Stimulated activated naive B cell treated with anti-CD40 and anti-IgM and Interleukin-4, amounts not matched to agents 10 μg/mL and 1 μg/mL and 100 μg/mL, for 72 hours (primary cell): ENCODE measurements around the gene CES3.
"Not testable (repeated sequence)": the region's sequence is repeated elsewhere in the genome, so short reads cannot be mapped to it uniquely, and the experiment has no call there.

Experiments used
- ATAC-seq, 2 donors: fragments of 150-1000 bp; cut with Tn5 transposase; replicated peaks; 2 replicates each; pipeline ENCODE4 v1.10.0; 2021; ENCODE audit warnings: moderate library complexity in 1 of 2
- DNase-seq: peaks from one replicate; pipeline ENCODE4 v3.0.0; 2021
- H3K27ac Mint-ChIP-seq: one replicate; pipeline ENCODE4 v1.8.0; 2022; ENCODE audit warnings: mild to moderate bottlenecking, mixed read lengths
- H3K27me3 Mint-ChIP-seq, 2 donors: one replicate each; pipeline ENCODE4 v1.8.0; 2022; ENCODE audit warnings: mixed read lengths in 2 of 2
- H3K36me3 Mint-ChIP-seq, 2 donors: one replicate each; pipeline ENCODE4 v1.8.0; 2022; ENCODE audit warnings: mixed read lengths in 2 of 2, mild to moderate bottlenecking in 1 of 2
- H3K4me1 Mint-ChIP-seq, 2 donors: one replicate each; pipeline ENCODE4 v1.8.0; 2022; ENCODE audit warnings: mixed read lengths in 2 of 2, mild to moderate bottlenecking in 1 of 2
- H3K4me3 Mint-ChIP-seq, 2 donors: one replicate each; pipeline ENCODE4 v1.8.0; 2022; ENCODE audit warnings: mild to moderate bottlenecking in 2 of 2, mixed read lengths in 2 of 2, moderate library complexity in 1 of 2
- H3K9me3 Mint-ChIP-seq, 2 donors: one replicate each; pipeline ENCODE4 v1.8.0; 2022; ENCODE audit warnings: mixed read lengths in 2 of 2, mild to moderate bottlenecking in 1 of 2

CES3 gene

GRCh38 chr16:66955363-66956153 is 5.5 kb upstream of the CES3 start:
- peaks cover 34 to 50% of the 10 kb centered on the region in 2 donors for H3K27me3 Mint-ChIP-seq
- not testable (repeated sequence) for ATAC-seq, DNase-seq, H3K4me3 Mint-ChIP-seq, H3K27ac Mint-ChIP-seq, H3K36me3 Mint-ChIP-seq, H3K9me3 Mint-ChIP-seq, H3K4me1 Mint-ChIP-seq

- not testable (repeated sequence) for H3K27ac Mint-ChIP-seq, H3K36me3 Mint-ChIP-seq, H3K9me3 Mint-ChIP-seq, ATAC-seq, DNase-seq, H3K4me3 Mint-ChIP-seq
- peaks cover 35 to 45% of the 10 kb centered on the region in 2 donors for H3K27me3 Mint-ChIP-seq
- H3K4me1 Mint-ChIP-seq = peaks cover 8 to 11% of the 10 kb centered on the region in 2 donors
Measured at GRCh38 chr16:66956154-66956457, 5.0 kb upstream of the CES3 start.

GRCh38 chr16:66958857-66959703 is 2.0 kb upstream of the CES3 start:
- Mint-ChIP-seq H3K36me3 (no peaks in the 10 kb centered on the region), H3K4me1 (peaks cover 12 to 22% of the 10 kb centered on the region in 2 donors), H3K27me3 (peaks cover 14 to 22% of the 10 kb centered on the region in 2 donors), H3K4me3 (no peak overlapping the region), H3K9me3 (no peaks in the 10 kb centered on the region), H3K27ac (no peak overlapping the region)
- DNase-seq (no peak), ATAC-seq (no peak)

GRCh38 chr16:66959704-66960161 is 1.3 kb upstream of the CES3 start:
- Mint-ChIP-seq H3K27ac (no peak overlapping the region), H3K27me3 (peaks cover 17 to 23% of the 10 kb centered on the region in 2 donors), H3K9me3 (no peaks in the 10 kb centered on the region), H3K4me1 (peaks cover 12 to 22% of the 10 kb centered on the region in 2 donors), H3K36me3 (no peaks in the 10 kb centered on the region), H3K4me3 (no peak overlapping the region)
- no peak for DNase-seq
- no peak for ATAC-seq

GRCh38 chr16:66960270-66960669 is 796 bp upstream of the CES3 start:
- Mint-ChIP-seq H3K27me3 (peaks cover 22 to 28% of the 10 kb centered on the region in 2 donors), H3K4me3 (no peak overlapping the region), H3K27ac (no peak overlapping the region), H3K9me3 (no peaks in the 10 kb centered on the region), H3K4me1 (peaks cover 12 to 22% of the 10 kb centered on the region in 2 donors), H3K36me3 (no peaks in the 10 kb centered on the region)
- DNase-seq (no peak), ATAC-seq (no peak)

- Mint-ChIP-seq H3K27ac (peak overlapping the region; percentile 9), H3K4me1 (peaks cover 12 to 22% of the 10 kb centered on the region in 2 donors), H3K27me3 (peaks cover 22 to 30% of the 10 kb centered on the region in 2 donors), H3K4me3 (peak overlapping the region in 1 of 2 donors; percentile 49), H3K9me3 (no peaks in the 10 kb centered on the region), H3K36me3 (no peaks in the 10 kb centered on the region)
- no peak for DNase-seq
- peak; percentile 53 to 63 for ATAC-seq
Measured at GRCh38 chr16:66961914-66962313, 848 bp downstream of the CES3 start.

- ATAC-seq (no peak), DNase-seq (no peak)
- H3K36me3 Mint-ChIP-seq = no peaks in the 10 kb centered on the region
- no peaks in the 10 kb centered on the region for H3K9me3 Mint-ChIP-seq
- H3K27ac Mint-ChIP-seq = no peak overlapping the region
- H3K4me1 Mint-ChIP-seq = peaks cover 9 to 17% of the 10 kb centered on the region in 2 donors
- H3K27me3 Mint-ChIP-seq = peaks cover 14 to 18% of the 10 kb centered on the region in 2 donors
- H3K4me3 Mint-ChIP-seq = no peak overlapping the region
Measured at GRCh38 chr16:66964049-66964448, 3.0 kb downstream of the CES3 start.

- no peaks in the 10 kb centered on the region for H3K9me3 Mint-ChIP-seq
- H3K27ac Mint-ChIP-seq = no peak overlapping the region
- H3K36me3 Mint-ChIP-seq = no peaks in the 10 kb centered on the region
- H3K27me3 Mint-ChIP-seq = peaks cover 9 to 16% of the 10 kb centered on the region in 2 donors
- ATAC-seq (no peak), DNase-seq (no peak)
- no peak overlapping the region for H3K4me3 Mint-ChIP-seq
- H3K4me1 Mint-ChIP-seq = no peaks in the 10 kb centered on the region
Measured at GRCh38 chr16:66968847-66969246, 7.8 kb downstream of the CES3 start.

GRCh38 chr16:66970775-66971720 is 10.0 kb downstream of the CES3 start:
- Mint-ChIP-seq H3K4me1 (peaks cover 2 to 4% of the 10 kb centered on the region in 2 donors), H3K27me3 (peaks cover 0 to 9% of the 10 kb centered on the region in 2 donors), H3K27ac (no peak overlapping the region), H3K36me3 (no peaks in the 10 kb centered on the region), H3K4me3 (no peak overlapping the region), H3K9me3 (no peaks in the 10 kb centered on the region)
- no peak for ATAC-seq
- DNase-seq = no peak

- H3K27ac Mint-ChIP-seq = no peak overlapping the region
- H3K4me3 Mint-ChIP-seq = no peak overlapping the region
- no peaks in the 10 kb centered on the region for H3K9me3 Mint-ChIP-seq
- no peak for ATAC-seq
- H3K4me1 Mint-ChIP-seq = peaks cover 5 to 10% of the 10 kb centered on the region in 2 donors
- H3K27me3 Mint-ChIP-seq = peaks cover 8 to 24% of the 10 kb centered on the region in 2 donors
- no peak for DNase-seq
- no peaks in the 10 kb centered on the region for H3K36me3 Mint-ChIP-seq
Measured at GRCh38 chr16:66972983-66973382, 11.9 kb downstream of the CES3 start.

GRCh38 chr16:66973716-66974115 is 12.7 kb downstream of the CES3 start:
- peaks cover 8 to 24% of the 10 kb centered on the region in 2 donors for H3K27me3 Mint-ChIP-seq
- no peak for DNase-seq
- no peaks in the 10 kb centered on the region for H3K36me3 Mint-ChIP-seq
- H3K27ac Mint-ChIP-seq = no peak overlapping the region
- H3K4me3 Mint-ChIP-seq = no peak overlapping the region
- H3K4me1 Mint-ChIP-seq = peaks cover 5 to 10% of the 10 kb centered on the region in 2 donors
- no peaks in the 10 kb centered on the region for H3K9me3 Mint-ChIP-seq
- ATAC-seq = no peak

GRCh38 chr16:66974156-66974931 is 13.3 kb downstream of the CES3 start:
- not testable (repeated sequence) for ATAC-seq, H3K36me3 Mint-ChIP-seq, H3K27ac Mint-ChIP-seq, H3K4me1 Mint-ChIP-seq, DNase-seq, H3K4me3 Mint-ChIP-seq, H3K9me3 Mint-ChIP-seq
- peaks cover 8 to 24% of the 10 kb centered on the region in 2 donors for H3K27me3 Mint-ChIP-seq

GRCh38 chr16:66974932-66975246 is 13.8 kb downstream of the CES3 start:
- not testable (repeated sequence) for H3K9me3 Mint-ChIP-seq, H3K36me3 Mint-ChIP-seq, H3K27ac Mint-ChIP-seq, H3K4me1 Mint-ChIP-seq, ATAC-seq, DNase-seq, H3K4me3 Mint-ChIP-seq
- peaks cover 8 to 24% of the 10 kb centered on the region in 2 donors for H3K27me3 Mint-ChIP-seq
